NCI-H1092 treated with DMSO at 0.1 percent for 48 hours (cell line): Measurements from ENCODE around the gene SLC35A1.
"Not testable (repeated sequence)": the region's sequence is repeated elsewhere in the genome, so short reads cannot be mapped to it uniquely, and the experiment has no call there.

Experiments used
- DNase-seq: peaks from one replicate; lab custom pipeline; 2025; lab: John Stamatoyannopoulos, UW

Gene SLC35A1

GRCh38 chr6:87472525-87473418, at the start of gene SLC35A1:
TSS of gene SLC35A1 (plus strand) at chr6:87472974. CDS start at chr6:87473004, 30 bp downstream.
- peak; percentile 89 for DNase-seq

- no peak for DNase-seq
Measured at GRCh38 chr6:87426789-87427188, 46.0 kb upstream of the SLC35A1 start.

GRCh38 chr6:87430499-87430898, 42.3 kb upstream of the SLC35A1 start:
- DNase-seq: no peak

GRCh38 chr6:87431263-87431662, 41.5 kb upstream of the SLC35A1 start:
- DNase-seq: no peak

- DNase-seq: no peak
Measured at GRCh38 chr6:87436435-87436834, 36.3 kb upstream of the SLC35A1 start.

- DNase-seq: no peak
Measured at GRCh38 chr6:87441711-87442110, 31.1 kb upstream of the SLC35A1 start.

- DNase-seq: no peak
Measured at GRCh38 chr6:87444362-87444761, 28.4 kb upstream of the SLC35A1 start.

- DNase-seq: no peak
Measured at GRCh38 chr6:87465051-87465450, 7.7 kb upstream of the SLC35A1 start.

- DNase-seq: no peak
Measured at GRCh38 chr6:87473419-87473903, 687 bp downstream of the SLC35A1 start.

GRCh38 chr6:87481931-87482330, 9.2 kb downstream of the SLC35A1 start:
- no peak for DNase-seq

- no peak for DNase-seq
Measured at GRCh38 chr6:87482366-87482765, 9.6 kb downstream of the SLC35A1 start.

GRCh38 chr6:87483929-87484328, 11.2 kb downstream of the SLC35A1 start:
- DNase-seq: no peak

- no peak for DNase-seq
Measured at GRCh38 chr6:87484491-87484890, 11.7 kb downstream of the SLC35A1 start.

- no peak for DNase-seq
Measured at GRCh38 chr6:87487555-87487954, 14.8 kb downstream of the SLC35A1 start.

GRCh38 chr6:87489326-87489725, 16.6 kb downstream of the SLC35A1 start:
- not testable (repeated sequence) for DNase-seq

GRCh38 chr6:87494761-87495422, 22.1 kb downstream of the SLC35A1 start:
- DNase-seq: no peak

- no peak for DNase-seq
Measured at GRCh38 chr6:87498048-87498447, 25.3 kb downstream of the SLC35A1 start.

GRCh38 chr6:87501809-87502572, 29.2 kb downstream of the SLC35A1 start:
- no peak for DNase-seq

GRCh38 chr6:87504441-87504840, 31.7 kb downstream of the SLC35A1 start:
- no peak for DNase-seq

- no peak for DNase-seq
Measured at GRCh38 chr6:87514831-87515230, 42.1 kb downstream of the SLC35A1 start.

GRCh38 chr6:87518453-87518852, 45.7 kb downstream of the SLC35A1 start:
- no peak for DNase-seq

GRCh38 chr6:87522686-87523085, 49.9 kb downstream of the SLC35A1 start:
- DNase-seq: no peak
